Activated naive CD8-positive, alpha-beta T cell treated with anti-CD3 and anti-CD28 coated beads, Interleukin-2, amount 50 U/mL, for 16 hours (primary cell): ENCODE results near the gene DSTYK.

Experiments used
- DNase-seq: peaks from one replicate; pipeline ENCODE4 v3.0.0-alpha.2; 2020; ENCODE audit warnings: low read depth, low spot score

DSTYK gene

GRCh38 chr1:205129447-205130029 lies 82.0 kb downstream of the DSTYK start:
- DNase-seq, result no peak

GRCh38 chr1:205128050-205128449 lies 83.5 kb downstream of the DSTYK start:
- DNase-seq, result no peak

- no peak for DNase-seq
Observed at GRCh38 chr1:205127646-205128045, 83.9 kb downstream of the DSTYK start.

GRCh38 chr1:205124726-205125125 lies 86.8 kb downstream of the DSTYK start:
- no peak for DNase-seq

- DNase-seq, result no peak
Observed at GRCh38 chr1:205122489-205122882, 89.0 kb downstream of the DSTYK start.

- peak; percentile 89 for DNase-seq
Observed at GRCh38 chr1:205121660-205122488, 89.6 kb downstream of the DSTYK start, which contains the start of gene RBBP5. Gene RBBP5, minus strand, starts transcription at chr1:205121978. Its CDS starts 105 bp downstream, at chr1:205121873.

- DNase-seq, result no peak
Observed at GRCh38 chr1:205118752-205119151, 92.8 kb downstream of the DSTYK start.

- DNase-seq, result no peak
Observed at GRCh38 chr1:205111354-205111753, 100.1 kb downstream of the DSTYK start.

GRCh38 chr1:205109711-205110110 lies 101.8 kb downstream of the DSTYK start:
- no peak for DNase-seq

GRCh38 chr1:205109269-205109668 lies 102.2 kb downstream of the DSTYK start:
- DNase-seq, result no peak

- DNase-seq, result no peak
Observed at GRCh38 chr1:205108464-205108863, 103.0 kb downstream of the DSTYK start.

- no peak for DNase-seq
Observed at GRCh38 chr1:205107327-205107726, 104.2 kb downstream of the DSTYK start.

GRCh38 chr1:205102404-205102803 lies 109.1 kb downstream of the DSTYK start:
- no peak for DNase-seq

- DNase-seq, result no peak
Observed at GRCh38 chr1:205098242-205098641, 113.3 kb downstream of the DSTYK start.

- DNase-seq, result no peak
Observed at GRCh38 chr1:205095422-205095821, 116.1 kb downstream of the DSTYK start.
